Stimulated activated CD4-positive, alpha-beta T cell treated with anti-CD3 and anti-CD28 coated beads, Interleukin-1b, Interleukin-23, amount 100 ng/mL, for 24 hours (primary cell): ENCODE data around the gene SESN1.

Source experiments
- DNase-seq, 4 experiments: peaks; one replicate each; pipeline ENCODE4 v3.0.0-alpha.2; 2020; ENCODE audit warnings: low read depth in 4 of 4, low spot score in 1 of 4

Gene SESN1

DNA sequence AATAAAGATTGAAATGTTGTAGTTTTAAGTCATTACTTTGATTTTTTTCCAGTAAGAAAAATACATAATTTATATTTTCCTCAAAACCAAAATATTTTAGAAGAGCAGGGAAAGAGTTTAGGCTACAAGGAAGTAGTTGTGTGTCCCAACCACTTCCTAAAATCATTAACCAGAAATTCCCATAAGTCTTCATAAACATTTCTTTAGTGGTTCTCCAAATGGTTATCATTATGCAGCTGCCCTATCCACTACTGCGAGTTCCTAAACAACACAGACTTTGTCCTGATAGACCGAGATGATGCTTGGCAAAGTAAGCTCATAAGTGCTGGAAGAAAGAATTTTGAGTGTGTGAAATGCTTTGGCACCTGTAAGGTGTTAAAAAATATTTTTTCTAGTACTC, 152.8 kb downstream of the SESN1 start:
- DNase-seq: no peak

DNA sequence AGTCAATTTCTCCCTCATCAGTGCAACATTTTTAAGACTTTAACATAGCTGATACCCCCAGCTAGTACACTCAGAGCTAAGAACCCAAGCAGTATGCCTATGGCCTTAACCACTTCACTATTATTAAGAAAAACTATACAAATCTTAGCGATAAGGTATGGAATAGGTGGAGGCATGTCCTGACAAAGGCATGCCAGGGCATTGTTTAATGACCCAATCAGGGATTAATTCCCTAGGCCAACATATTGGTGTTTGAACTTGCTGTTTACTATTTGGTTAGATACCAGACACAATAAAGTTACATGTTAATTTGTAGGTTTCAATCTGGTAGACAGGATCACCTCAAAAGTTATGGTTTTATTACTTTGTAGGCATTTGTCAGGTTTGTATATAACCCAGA, 153.4 kb downstream of the SESN1 start:
- DNase-seq: no peak

DNA sequence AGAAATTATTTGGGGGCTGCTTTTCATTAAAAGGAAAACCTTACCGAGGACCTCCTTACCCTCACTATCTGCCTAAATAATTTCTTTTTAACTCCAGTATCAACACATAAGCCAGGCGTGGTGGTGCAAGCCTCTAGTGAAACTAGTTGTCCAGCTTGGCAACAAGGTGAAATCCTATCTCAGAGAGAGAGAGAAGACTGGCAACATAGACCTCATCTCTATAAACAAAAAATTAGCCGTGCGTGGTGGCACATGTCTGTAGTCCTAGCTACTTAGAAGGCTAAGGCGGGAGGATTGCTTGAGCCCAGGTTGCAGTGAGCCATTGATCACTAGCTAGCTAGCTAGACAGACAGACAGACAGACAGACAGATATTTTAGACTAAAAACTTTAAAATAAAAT, 153.9 kb downstream of the SESN1 start:
- no peak for DNase-seq

DNA sequence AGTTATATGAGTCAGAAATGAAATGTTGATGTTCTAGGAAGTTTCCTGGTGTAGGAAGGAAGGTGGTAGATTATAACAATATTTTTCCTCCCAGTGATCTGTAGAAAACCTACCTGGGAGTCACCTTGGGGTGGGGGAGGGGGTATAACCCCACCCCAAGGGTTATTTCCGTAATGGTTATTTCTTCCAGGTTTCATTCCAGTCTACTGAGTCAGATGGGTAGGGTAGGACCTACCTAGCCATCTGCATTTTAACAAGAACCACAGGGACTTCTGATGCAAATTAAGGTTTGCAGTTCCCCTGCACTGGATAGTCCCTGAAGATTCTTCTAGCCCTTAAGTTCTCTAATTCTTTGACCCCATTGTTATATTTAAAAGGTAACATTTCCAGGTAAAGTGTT, 157.5 kb downstream of the SESN1 start:
- no peak for DNase-seq
